Ishikawa (cell line): Measurements from ENCODE around the gene PBXIP1.
A peak's percentile ranks its signal among the peaks of the same experiment; 100 is the strongest.

ENCODE experiments used
- CEBPB ChIP-seq: IDR thresholded peaks from 2 replicates; pipeline ENCODE4 v1.6.1; 2012
- CREB1 ChIP-seq: IDR thresholded peaks from 2 replicates; pipeline ENCODE4 v1.6.1; 2012; ENCODE audit warnings: low read depth
- EGR1 ChIP-seq: IDR thresholded peaks from 2 replicates; pipeline ENCODE4 v1.6.1; 2012
- EP300 ChIP-seq: IDR thresholded peaks from 2 replicates; pipeline ENCODE4 v1.6.1; 2012; ENCODE audit warnings: borderline replicate concordance
- FOXM1 ChIP-seq: IDR thresholded peaks from 2 replicates; pipeline ENCODE4 v1.6.1; 2012; ENCODE audit warnings: low read depth, borderline replicate concordance
- NFIC ChIP-seq: IDR thresholded peaks from 2 replicates; pipeline ENCODE4 v1.6.1; 2012
- RAD21 ChIP-seq: IDR thresholded peaks from 2 replicates; pipeline ENCODE4 v1.6.1; 2012; ENCODE audit warnings: low read depth
- TAF1 ChIP-seq: IDR thresholded peaks from 2 replicates; pipeline ENCODE4 v1.6.1; 2012; ENCODE audit warnings: low read depth, mild to moderate bottlenecking
- TCF12 ChIP-seq: IDR thresholded peaks from 2 replicates; pipeline ENCODE4 v1.6.1; 2012; ENCODE audit warnings: low read depth
- TEAD4 ChIP-seq: IDR thresholded peaks from 2 replicates; pipeline ENCODE4 v1.6.1; 2012
- USF1 ChIP-seq: IDR thresholded peaks from 2 replicates; pipeline ENCODE4 v1.6.1; 2012
- YY1 ChIP-seq: IDR thresholded peaks from 2 replicates; pipeline ENCODE4 v1.6.1; 2012; ENCODE audit warnings: low read depth
- ZBTB7A ChIP-seq: IDR thresholded peaks from 2 replicates; pipeline ENCODE4 v1.6.1; 2012; ENCODE audit warnings: low read depth
- TF ChIP-seq, protein P1 (sequence below): IDR thresholded peaks from 2 replicates; pipeline ENCODE4 v1.6.1; 2012
- TF ChIP-seq, protein P2 (sequence below): IDR thresholded peaks from 2 replicates; pipeline ENCODE4 v1.6.1; 2012; ENCODE audit warnings: low read depth, mild to moderate bottlenecking

The PBXIP1 gene

DNA sequence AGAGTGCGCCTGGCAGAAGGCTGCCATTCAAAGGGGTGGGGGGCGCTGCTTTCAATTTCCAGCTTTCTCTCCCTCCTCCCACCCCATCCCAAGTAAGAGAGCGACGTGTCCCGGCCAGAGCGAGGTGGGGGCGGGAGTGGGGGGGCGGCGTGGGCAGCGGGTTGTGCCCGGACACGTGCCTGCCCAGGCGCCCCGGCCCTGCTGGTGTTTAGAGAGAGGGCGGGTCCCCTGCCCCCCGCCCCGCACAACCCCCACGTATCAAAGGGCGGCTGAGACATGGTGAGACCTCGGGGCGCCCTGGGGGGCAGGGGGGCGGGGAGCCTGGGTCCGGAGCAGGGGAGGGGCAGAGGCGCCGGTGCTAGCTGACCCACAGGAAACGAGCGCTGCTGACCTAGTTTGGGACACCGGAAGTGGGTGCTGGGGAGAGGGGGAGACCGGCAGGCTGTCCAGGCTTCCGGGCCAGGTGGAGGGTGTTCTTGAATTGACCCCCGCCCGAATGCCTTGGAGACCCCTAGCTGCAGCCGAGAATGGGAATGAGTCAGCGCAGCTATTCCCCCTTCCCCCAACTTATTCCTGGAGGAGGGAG lies 48.0 kb upstream of the PBXIP1 start:
- no peak for TF ChIP-seq CEBPB
- TF ChIP-seq EGR1: peak; percentile 70
- TF ChIP-seq TCF12: peak; percentile 15; the same call in 1 of the 2 replicates
- TF ChIP-seq YY1: no peak
- TF ChIP-seq TAF1: no peak
- no peak for TF ChIP-seq RAD21
- TF ChIP-seq, protein P1, sequence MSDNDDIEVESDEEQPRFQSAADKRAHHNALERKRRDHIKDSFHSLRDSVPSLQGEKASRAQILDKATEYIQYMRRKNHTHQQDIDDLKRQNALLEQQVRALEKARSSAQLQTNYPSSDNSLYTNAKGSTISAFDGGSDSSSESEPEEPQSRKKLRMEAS: peak; percentile 57; the same call in 1 of the 2 replicates
- peak; percentile 69 for TF ChIP-seq ZBTB7A
- peak; percentile 45 for TF ChIP-seq USF1
- TF ChIP-seq, protein P2, sequence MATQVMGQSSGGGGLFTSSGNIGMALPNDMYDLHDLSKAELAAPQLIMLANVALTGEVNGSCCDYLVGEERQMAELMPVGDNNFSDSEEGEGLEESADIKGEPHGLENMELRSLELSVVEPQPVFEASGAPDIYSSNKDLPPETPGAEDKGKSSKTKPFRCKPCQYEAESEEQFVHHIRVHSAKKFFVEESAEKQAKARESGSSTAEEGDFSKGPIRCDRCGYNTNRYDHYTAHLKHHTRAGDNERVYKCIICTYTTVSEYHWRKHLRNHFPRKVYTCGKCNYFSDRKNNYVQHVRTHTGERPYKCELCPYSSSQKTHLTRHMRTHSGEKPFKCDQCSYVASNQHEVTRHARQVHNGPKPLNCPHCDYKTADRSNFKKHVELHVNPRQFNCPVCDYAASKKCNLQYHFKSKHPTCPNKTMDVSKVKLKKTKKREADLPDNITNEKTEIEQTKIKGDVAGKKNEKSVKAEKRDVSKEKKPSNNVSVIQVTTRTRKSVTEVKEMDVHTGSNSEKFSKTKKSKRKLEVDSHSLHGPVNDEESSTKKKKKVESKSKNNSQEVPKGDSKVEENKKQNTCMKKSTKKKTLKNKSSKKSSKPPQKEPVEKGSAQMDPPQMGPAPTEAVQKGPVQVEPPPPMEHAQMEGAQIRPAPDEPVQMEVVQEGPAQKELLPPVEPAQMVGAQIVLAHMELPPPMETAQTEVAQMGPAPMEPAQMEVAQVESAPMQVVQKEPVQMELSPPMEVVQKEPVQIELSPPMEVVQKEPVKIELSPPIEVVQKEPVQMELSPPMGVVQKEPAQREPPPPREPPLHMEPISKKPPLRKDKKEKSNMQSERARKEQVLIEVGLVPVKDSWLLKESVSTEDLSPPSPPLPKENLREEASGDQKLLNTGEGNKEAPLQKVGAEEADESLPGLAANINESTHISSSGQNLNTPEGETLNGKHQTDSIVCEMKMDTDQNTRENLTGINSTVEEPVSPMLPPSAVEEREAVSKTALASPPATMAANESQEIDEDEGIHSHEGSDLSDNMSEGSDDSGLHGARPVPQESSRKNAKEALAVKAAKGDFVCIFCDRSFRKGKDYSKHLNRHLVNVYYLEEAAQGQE: no peak

DNA sequence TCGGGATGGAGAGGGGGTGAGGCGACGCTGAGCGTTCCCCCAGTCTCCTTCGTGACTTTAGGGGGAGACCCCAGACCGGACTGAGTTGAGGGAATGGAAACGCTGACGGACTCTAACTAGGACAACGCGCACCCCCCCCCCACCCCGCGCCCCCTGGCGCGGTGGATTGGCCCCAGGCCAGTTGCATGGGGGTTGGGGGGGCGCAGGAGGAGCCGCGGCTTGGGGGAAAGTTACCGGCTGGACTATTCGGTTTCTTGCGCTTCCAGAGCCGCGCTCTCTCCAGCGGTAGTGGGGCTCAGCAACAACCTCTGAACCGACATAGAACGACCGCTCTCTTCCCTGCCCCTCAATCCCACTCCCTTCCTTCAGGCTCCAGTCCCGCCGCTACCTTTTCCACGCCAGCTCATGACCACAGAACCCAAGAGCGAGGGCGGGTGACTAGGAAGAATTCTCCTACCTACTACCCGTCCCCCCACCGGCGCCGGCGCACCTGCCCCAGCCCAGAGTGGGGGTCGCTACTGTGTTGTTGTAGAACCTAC lies 47.4 kb upstream of the PBXIP1 start:
- TF ChIP-seq NFIC: peak; percentile 77
- TF ChIP-seq EP300: no peak
- TF ChIP-seq ZBTB7A: 0 out of 2 replicates have a peak, but pooled peaks have one; percentile 1

- TF ChIP-seq TAF1: peak; percentile 23; the same call in 1 of the 2 replicates
- TF ChIP-seq NFIC: no peak
- no peak for TF ChIP-seq TCF12
- TF ChIP-seq CEBPB: no peak
- no peak for TF ChIP-seq TEAD4
- TF ChIP-seq, protein P1: no peak
- TF ChIP-seq ZBTB7A: 0 out of 2 replicates have a peak, but pooled peaks have one; percentile 59
- TF ChIP-seq, protein P2: no peak
- no peak for TF ChIP-seq EP300
Measured at GRCh38 chr1:155002464-155003226, 46.7 kb upstream of the PBXIP1 start, which contains the start of gene ZBTB7B. TSS of gene ZBTB7B (plus strand) at chr1:155002802. CDS start at chr1:155014661, 11,859 bp downstream.

GRCh38 chr1:155001675-155002463 lies 46.0 kb upstream of the PBXIP1 start:
- TF ChIP-seq YY1 (no peak), RAD21 (peak; percentile 29; the same call in 1 of the 2 replicates), NFIC (no peak), TAF1 (peak; percentile 75; the same call in 1 of the 2 replicates), TCF12 (peak; percentile 34; the same call in 1 of the 2 replicates), EGR1 (0 out of 2 replicates have a peak, but pooled peaks have one; percentile 22), CREB1 (peak; percentile 47; the same call in 1 of the 2 replicates), USF1 (no peak), FOXM1 (no peak), ZBTB7A (peak; percentile 97), TEAD4 (peak; percentile 3; the same call in 1 of the 2 replicates)
- TF ChIP-seq, protein P1: no peak; the same call in 1 of the 2 replicates

- no peak for TF ChIP-seq RAD21
- TF ChIP-seq, protein P1: no peak
- no peak for TF ChIP-seq CREB1
- TF ChIP-seq NFIC: no peak
- no peak for TF ChIP-seq YY1
- TF ChIP-seq EGR1: no peak
- no peak for TF ChIP-seq TCF12
- TF ChIP-seq ZBTB7A: no peak
- TF ChIP-seq EP300: no peak
- TF ChIP-seq CEBPB: no peak; the same call in 1 of the 2 replicates
- TF ChIP-seq, protein P2: no peak
- TF ChIP-seq TEAD4: no peak
- TF ChIP-seq TAF1: no peak
- no peak for TF ChIP-seq FOXM1
- TF ChIP-seq USF1: no peak
Measured at GRCh38 chr1:155001425-155001674, 45.5 kb upstream of the PBXIP1 start.
